ENCODE results near the gene QPCTL.
"Not testable (repeated sequence)": the region's sequence is repeated elsewhere in the genome, so short reads cannot be mapped to it uniquely, and the experiment has no call there.

QPCTL gene

GRCh38 chr19:45717131-45717982 is 24.9 kb downstream of the QPCTL start:
- peak; percentile 96 for DNase-seq (ENCODE audit: low spot score)

GRCh38 chr19:45717983-45718650 is 25.7 kb downstream of the QPCTL start:
- DNase-seq (ENCODE audit: low spot score): no peak

GRCh38 chr19:45720065-45720464 is 27.6 kb downstream of the QPCTL start:
- not testable (repeated sequence) for DNase-seq (ENCODE audit: low spot score)

- DNase-seq (ENCODE audit: low spot score): not testable (repeated sequence)
Measured at GRCh38 chr19:45728683-45729082, 36.2 kb downstream of the QPCTL start.

- DNase-seq (ENCODE audit: low spot score): no peak
Measured at GRCh38 chr19:45729800-45730290, 37.4 kb downstream of the QPCTL start.

GRCh38 chr19:45730368-45731288 is 38.2 kb downstream of the QPCTL start, which contains the start of gene FBXO46:
FBXO46 (minus strand) TSS chr19:45730896; CDS start chr19:45713495, 17,401 bp downstream.
- peak; percentile 79 for DNase-seq (ENCODE audit: low spot score)

GRCh38 chr19:45733160-45733810 is 40.8 kb downstream of the QPCTL start, which contains the start of gene MEIOSIN:
MEIOSIN (plus strand) TSS chr19:45733439; CDS start chr19:45735377, 1,938 bp downstream.
- DNase-seq (ENCODE audit: low spot score): no peak

GRCh38 chr19:45739498-45740439 is 47.3 kb downstream of the QPCTL start:
- DNase-seq (ENCODE audit: low spot score): no peak

GRCh38 chr19:45742969-45743368 is 50.5 kb downstream of the QPCTL start:
- DNase-seq (ENCODE audit: low spot score): no peak

GRCh38 chr19:45745606-45746005 is 53.1 kb downstream of the QPCTL start:
- DNase-seq (ENCODE audit: low spot score): no peak

GRCh38 chr19:45746866-45747265 is 54.4 kb downstream of the QPCTL start:
- no peak for DNase-seq (ENCODE audit: low spot score)

GRCh38 chr19:45747513-45747912 is 55.0 kb downstream of the QPCTL start:
- no peak for DNase-seq (ENCODE audit: low spot score)

- DNase-seq (ENCODE audit: low spot score): not testable (repeated sequence)
Measured at GRCh38 chr19:45751483-45751882, 59.0 kb downstream of the QPCTL start.

- DNase-seq (ENCODE audit: low spot score): peak; percentile 39
Measured at GRCh38 chr19:45752639-45753038, 60.2 kb downstream of the QPCTL start.

GRCh38 chr19:45753548-45753947 is 61.1 kb downstream of the QPCTL start:
- DNase-seq (ENCODE audit: low spot score): no peak
